Mucosa of rectum (tissue), 2 donors: ENCODE measurements around the gene TRAPPC4.

Experiments
- H3K27ac ChIP-seq, 2 donors: one replicate each; pipeline ENCODE4 v1.7.0; 2013; ENCODE audit warnings: inconsistent platforms in 2 of 2, low read depth in 2 of 2, low read length in 2 of 2
- H3K27me3 ChIP-seq, 2 donors: one replicate each; pipeline ENCODE4 v1.7.0; 2013; ENCODE audit warnings: low read length in 2 of 2; ENCODE audit not compliant: control insufficient read depth in 2 of 2, insufficient read depth in 2 of 2
- H3K36me3 ChIP-seq, 2 donors: one replicate each; pipeline ENCODE4 v1.7.0; 2013; ENCODE audit warnings: low read length in 2 of 2; ENCODE audit not compliant: control insufficient read depth in 2 of 2, insufficient read depth in 2 of 2
- H3K4me1 ChIP-seq, 2 donors: one replicate each; pipeline ENCODE4 v1.7.0; 2013; ENCODE audit warnings: low read length in 2 of 2, mild to moderate bottlenecking in 1 of 2; ENCODE audit not compliant: control insufficient read depth in 2 of 2, insufficient read depth in 2 of 2
- H3K4me3 ChIP-seq, 2 donors: one replicate each; pipeline ENCODE4 v1.7.0; 2013; ENCODE audit warnings: low read length in 2 of 2
- H3K9ac ChIP-seq, 2 donors: one replicate each; pipeline ENCODE4 v1.7.0; 2013; ENCODE audit warnings: low read length in 2 of 2, low read depth in 1 of 2, mild to moderate bottlenecking in 1 of 2
- H3K9me3 ChIP-seq, 2 donors: one replicate each; pipeline ENCODE4 v1.7.0; 2013; ENCODE audit warnings: low read length in 2 of 2; ENCODE audit not compliant: control insufficient read depth in 2 of 2
- donor health status: healthy.
- donor health status: Normal muscosa, but diverticular disease.

TRAPPC4 gene

GRCh38 chr11:119025099-119025473 lies 6.5 kb downstream of the TRAPPC4 start:
- peaks cover 49 to 61% of the 10 kb centered on the region in 2 donors for H3K4me1 ChIP-seq
- H3K9ac ChIP-seq: no peak overlapping the region

GRCh38 chr11:119025541-119025940 lies 7.0 kb downstream of the TRAPPC4 start:
- Histone ChIP-seq H3K9ac (no peak overlapping the region), H3K9me3 (no peaks in the 10 kb centered on the region), H3K4me3 (no peak overlapping the region), H3K36me3 (peaks cover 31 to 50% of the 10 kb centered on the region in 2 donors), H3K27me3 (no peaks in the 10 kb centered on the region), H3K27ac (no peak overlapping the region), H3K4me1 (peaks cover 45 to 58% of the 10 kb centered on the region in 2 donors)

More at GRCh38 chr11:119025099-119025473, 6.5 kb downstream of the TRAPPC4 start:
- no peak overlapping the region for H3K4me3 ChIP-seq
- H3K9me3 ChIP-seq: no peaks in the 10 kb centered on the region
- peaks cover 31 to 50% of the 10 kb centered on the region in 2 donors for H3K36me3 ChIP-seq
- no peak overlapping the region for H3K27ac ChIP-seq
- H3K27me3 ChIP-seq: no peaks in the 10 kb centered on the region

DNA sequence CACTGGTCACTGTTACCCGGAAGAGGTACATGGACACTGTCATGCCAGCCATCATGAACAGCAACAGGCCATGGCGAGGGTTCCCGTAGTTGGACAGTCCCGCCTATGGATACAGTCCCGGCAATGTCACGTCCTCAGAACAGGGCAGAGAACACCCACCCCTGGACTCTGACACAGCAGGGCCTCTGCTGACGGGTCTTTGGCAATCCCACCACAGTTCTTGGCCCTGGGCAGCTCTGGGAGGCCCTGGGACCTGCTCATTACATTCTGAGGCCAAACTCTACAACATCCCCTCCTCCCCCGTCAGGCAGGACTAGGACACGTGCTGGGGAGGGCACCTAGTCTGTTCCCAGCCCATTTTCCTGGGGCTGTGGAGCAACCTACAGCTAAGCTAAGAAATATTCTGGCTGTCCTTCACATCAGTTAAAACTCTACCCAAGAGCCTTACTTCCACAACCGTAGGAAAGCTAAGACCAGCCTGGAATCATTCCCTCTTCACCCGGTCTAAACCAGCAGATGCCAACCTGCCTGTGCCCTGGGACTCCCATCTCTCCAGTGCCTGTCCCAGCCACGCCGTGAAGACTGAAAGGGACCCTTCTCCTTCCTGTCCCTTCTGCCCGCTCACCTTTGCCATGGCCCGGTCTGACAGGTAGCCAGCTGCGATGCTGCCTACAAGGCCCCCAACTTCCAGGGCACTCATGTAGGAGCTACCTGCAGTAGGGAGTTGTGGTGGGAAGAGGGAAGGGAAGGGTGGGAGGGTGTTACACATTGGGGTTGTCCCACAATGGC lies 7.6 kb downstream of the TRAPPC4 start:
- peaks cover 31 to 50% of the 10 kb centered on the region in 2 donors for H3K36me3 ChIP-seq
- no peak overlapping the region for H3K4me3 ChIP-seq
- no peak overlapping the region for H3K27ac ChIP-seq
- no peaks in the 10 kb centered on the region for H3K27me3 ChIP-seq
- H3K9ac ChIP-seq: no peak overlapping the region
- no peaks in the 10 kb centered on the region for H3K9me3 ChIP-seq
- H3K4me1 ChIP-seq: peaks cover 44 to 58% of the 10 kb centered on the region in 2 donors

GRCh38 chr11:119026970-119027369 lies 8.4 kb downstream of the TRAPPC4 start:
- Histone ChIP-seq H3K27me3 (no peaks in the 10 kb centered on the region), H3K9me3 (no peaks in the 10 kb centered on the region), H3K4me1 (peaks cover 39 to 50% of the 10 kb centered on the region in 2 donors), H3K4me3 (peak overlapping the region in 1 of 2 donors; percentile 38), H3K9ac (no peak overlapping the region), H3K27ac (no peak overlapping the region), H3K36me3 (peaks cover 31 to 43% of the 10 kb centered on the region in 2 donors)

- H3K4me1 ChIP-seq: peaks cover 39 to 45% of the 10 kb centered on the region in 2 donors
- H3K9me3 ChIP-seq: no peaks in the 10 kb centered on the region
- H3K27ac ChIP-seq: no peak overlapping the region
- no peak overlapping the region for H3K9ac ChIP-seq
- H3K36me3 ChIP-seq: peaks cover 31 to 38% of the 10 kb centered on the region in 2 donors
- H3K27me3 ChIP-seq: no peaks in the 10 kb centered on the region
- H3K4me3 ChIP-seq: peak overlapping the region; percentile 51 to 91
Observed at GRCh38 chr11:119027561-119028345, 9.2 kb downstream of the TRAPPC4 start.

DNA sequence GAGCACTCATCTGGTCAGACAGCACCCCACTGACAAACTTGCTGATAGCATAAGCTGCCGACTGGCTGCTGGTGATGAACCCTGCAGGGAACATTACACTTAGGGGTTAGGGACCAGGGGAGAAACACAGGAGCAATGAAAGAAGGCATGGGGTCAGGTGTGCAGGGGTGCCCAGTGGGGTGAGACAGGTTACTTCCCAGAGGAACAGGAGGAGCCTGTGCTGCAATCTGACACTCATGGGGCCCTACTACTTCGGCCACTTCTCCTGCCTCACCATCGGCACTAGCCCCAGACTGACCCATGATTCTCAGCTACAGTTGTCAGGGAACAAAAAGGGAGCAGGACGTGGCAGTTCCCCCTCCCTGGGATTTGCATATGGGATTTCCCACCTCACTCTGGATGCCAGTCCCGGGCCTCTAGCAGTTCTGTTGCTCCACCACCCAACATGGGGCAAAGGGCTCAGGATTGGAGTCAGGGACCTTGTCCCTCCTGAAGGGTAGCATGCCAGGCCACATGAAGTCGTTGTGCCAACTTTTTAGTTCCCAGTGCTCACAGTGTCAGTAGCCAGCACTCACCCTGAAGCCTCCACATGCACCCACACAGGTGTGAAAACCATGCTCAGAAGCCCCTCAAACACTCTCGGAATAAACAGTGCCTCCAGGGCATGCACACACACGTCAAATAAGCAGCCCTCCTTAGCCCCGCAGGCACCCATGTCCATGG lies 9.9 kb downstream of the TRAPPC4 start:
- Histone ChIP-seq H3K36me3 (peaks cover 27 to 31% of the 10 kb centered on the region in 2 donors), H3K27me3 (no peaks in the 10 kb centered on the region), H3K4me3 (peak overlapping the region; percentile 80 to 91), H3K9ac (peak overlapping the region; percentile 43 to 96), H3K4me1 (peaks cover 39 to 45% of the 10 kb centered on the region in 2 donors), H3K27ac (peak overlapping the region; percentile 90 to 93), H3K9me3 (no peaks in the 10 kb centered on the region)

DNA sequence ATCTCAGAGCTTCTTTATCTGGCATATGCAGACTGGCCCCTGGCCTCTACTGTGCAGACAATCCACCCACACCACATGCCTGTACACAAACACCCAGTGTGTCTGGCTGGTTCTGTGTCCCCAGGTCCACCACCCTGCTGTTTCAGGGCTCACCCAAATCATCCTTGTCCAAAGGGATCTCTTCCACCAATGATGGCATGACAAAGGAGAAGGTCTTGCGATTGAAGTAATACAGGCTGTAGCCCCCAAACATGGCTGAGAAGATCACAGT lies 10.4 kb downstream of the TRAPPC4 start:
- no peaks in the 10 kb centered on the region for H3K9me3 ChIP-seq
- no peaks in the 10 kb centered on the region for H3K27me3 ChIP-seq
- H3K4me3 ChIP-seq: peak overlapping the region; percentile 80 to 91
- H3K27ac ChIP-seq: peak overlapping the region; percentile 90 to 93
- H3K36me3 ChIP-seq: peaks cover 23 to 28% of the 10 kb centered on the region in 2 donors
- H3K9ac ChIP-seq: peak overlapping the region; percentile 43 to 96
- peaks cover 39 to 45% of the 10 kb centered on the region in 2 donors for H3K4me1 ChIP-seq

- Histone ChIP-seq H3K36me3 (peaks cover 18 to 23% of the 10 kb centered on the region in 2 donors), H3K27me3 (no peaks in the 10 kb centered on the region), H3K9ac (peak overlapping the region; percentile 70 to 96), H3K9me3 (no peaks in the 10 kb centered on the region), H3K27ac (peak overlapping the region; percentile 90 to 93), H3K4me3 (peak overlapping the region; percentile 80 to 91), H3K4me1 (peaks cover 39 to 43% of the 10 kb centered on the region in 2 donors)
Observed at GRCh38 chr11:119029340-119030028, 10.9 kb downstream of the TRAPPC4 start.

DNA sequence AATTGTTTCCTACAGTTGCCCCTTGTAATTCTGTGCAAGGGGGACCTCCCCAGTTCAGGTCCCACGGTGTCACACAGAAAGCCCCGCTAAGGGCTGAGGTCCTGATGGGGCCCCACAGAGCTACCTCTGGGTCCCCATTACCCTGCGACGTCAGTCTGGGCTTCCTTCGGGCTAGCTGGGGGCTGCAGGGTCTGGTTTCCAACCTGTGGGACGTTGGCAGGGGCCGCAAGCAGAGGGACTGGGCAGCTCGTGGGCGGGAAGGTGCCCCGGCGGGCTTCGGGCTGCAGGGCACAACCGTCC lies 11.4 kb downstream of the TRAPPC4 start:
- Histone ChIP-seq H3K9ac (peak overlapping the region; percentile 70 to 96), H3K9me3 (no peaks in the 10 kb centered on the region), H3K27ac (peak overlapping the region; percentile 90 to 93), H3K4me3 (peak overlapping the region; percentile 80 to 91), H3K4me1 (peaks cover 39% of the 10 kb centered on the region in 2 donors), H3K36me3 (peaks cover 13 to 19% of the 10 kb centered on the region in 2 donors), H3K27me3 (no peaks in the 10 kb centered on the region)
